ENCODE results near the gene RAMAC. TPM values are rescaled to one million over a fixed set of nuclear protein-coding genes. Genes with fewer than 3 reads are reported as not detected.

Gene RAMAC
- total RNA-seq, 1 donor, result 35.0 TPM

DNA sequence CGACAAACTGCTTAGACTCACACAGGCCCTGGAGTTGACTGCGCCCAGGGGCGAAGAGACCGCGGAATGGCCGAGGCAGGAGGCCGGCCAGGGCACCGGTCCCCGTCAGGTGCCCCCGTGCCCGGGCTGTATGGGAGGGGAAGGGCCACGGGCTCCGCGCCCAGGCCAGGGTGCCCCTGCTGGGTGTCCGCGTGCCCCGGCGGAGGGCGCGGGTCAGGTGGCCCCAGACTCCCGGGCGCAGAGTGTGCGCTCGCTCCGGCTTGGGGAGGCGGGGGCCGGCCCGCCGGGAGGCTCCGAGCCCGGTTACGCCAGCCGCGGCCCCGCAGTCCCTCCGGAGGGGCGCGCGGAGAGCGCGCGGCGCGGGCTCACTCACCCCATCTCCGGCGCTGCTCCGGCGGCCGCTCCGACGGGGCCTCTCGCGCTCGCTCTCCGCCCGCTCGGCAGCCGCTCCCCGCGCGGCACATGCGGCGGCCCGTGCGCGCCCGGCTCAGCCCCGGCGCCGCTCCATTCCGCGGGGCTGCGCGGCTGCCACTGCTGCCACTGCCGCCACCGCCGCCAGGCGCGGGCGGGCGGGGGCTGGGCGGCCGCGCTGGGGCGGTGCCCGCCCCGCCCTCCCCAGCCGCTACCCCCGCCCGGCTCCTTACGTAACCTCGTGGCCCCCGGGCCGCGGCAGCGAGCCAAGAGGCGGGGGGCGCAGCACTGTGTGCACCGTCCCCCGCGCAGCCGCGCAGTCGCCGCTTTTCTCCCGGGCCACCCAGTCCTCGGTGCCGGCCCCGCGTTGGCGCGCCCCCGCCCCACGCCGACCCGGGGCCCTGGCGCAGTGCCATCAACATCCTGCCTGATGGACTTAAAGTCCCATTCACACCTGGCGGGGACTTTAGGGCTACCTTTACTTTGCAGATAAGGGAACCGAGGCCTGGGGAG is 33.6 kb upstream of the RAMAC start, which contains the start of gene HOMER2:
TSS of gene HOMER2 (minus strand) at position 563 of the 924 bp plus-strand sequence. CDS start at position 378, 185 bp downstream.
- peak within 1 kb of the TSS; percentile 21 for H3K4me3 ChIP-seq (ENCODE audit: low read depth, low read length)
- DNase-seq (ENCODE audit: low read depth), result no peak
- TF ChIP-seq, protein P1, sequence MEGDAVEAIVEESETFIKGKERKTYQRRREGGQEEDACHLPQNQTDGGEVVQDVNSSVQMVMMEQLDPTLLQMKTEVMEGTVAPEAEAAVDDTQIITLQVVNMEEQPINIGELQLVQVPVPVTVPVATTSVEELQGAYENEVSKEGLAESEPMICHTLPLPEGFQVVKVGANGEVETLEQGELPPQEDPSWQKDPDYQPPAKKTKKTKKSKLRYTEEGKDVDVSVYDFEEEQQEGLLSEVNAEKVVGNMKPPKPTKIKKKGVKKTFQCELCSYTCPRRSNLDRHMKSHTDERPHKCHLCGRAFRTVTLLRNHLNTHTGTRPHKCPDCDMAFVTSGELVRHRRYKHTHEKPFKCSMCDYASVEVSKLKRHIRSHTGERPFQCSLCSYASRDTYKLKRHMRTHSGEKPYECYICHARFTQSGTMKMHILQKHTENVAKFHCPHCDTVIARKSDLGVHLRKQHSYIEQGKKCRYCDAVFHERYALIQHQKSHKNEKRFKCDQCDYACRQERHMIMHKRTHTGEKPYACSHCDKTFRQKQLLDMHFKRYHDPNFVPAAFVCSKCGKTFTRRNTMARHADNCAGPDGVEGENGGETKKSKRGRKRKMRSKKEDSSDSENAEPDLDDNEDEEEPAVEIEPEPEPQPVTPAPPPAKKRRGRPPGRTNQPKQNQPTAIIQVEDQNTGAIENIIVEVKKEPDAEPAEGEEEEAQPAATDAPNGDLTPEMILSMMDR (IDR thresholded peaks at IDR 0.05; ENCODE audit: insufficient read depth, low read depth, low read length), result no peak

DNA sequence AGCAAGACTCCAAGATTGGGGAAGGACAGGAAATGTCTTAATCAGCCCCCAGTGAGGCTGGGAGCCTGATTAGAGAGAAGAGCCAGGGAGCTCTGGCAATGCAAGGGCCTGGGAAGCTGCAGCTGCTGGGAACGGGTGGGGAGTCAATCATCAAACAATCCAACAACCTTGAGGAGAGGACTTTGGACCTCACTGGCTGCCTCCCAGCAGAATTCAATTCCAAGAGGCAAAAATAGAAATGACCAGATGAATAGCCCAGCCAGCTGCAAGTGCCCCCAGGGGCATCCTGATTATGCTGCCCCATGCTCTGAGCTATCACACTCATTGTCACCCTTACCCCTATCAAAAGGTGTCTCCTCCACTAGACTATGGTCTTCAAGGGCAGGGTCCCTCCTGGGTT is 27.4 kb upstream of the RAMAC start:
- TF ChIP-seq, protein P1 (IDR thresholded peaks at IDR 0.05; ENCODE audit: insufficient read depth, low read depth, low read length), result no peak
- DNase-seq (ENCODE audit: low read depth), result no peak
- no peak overlapping the region for H3K4me3 ChIP-seq (ENCODE audit: low read depth, low read length)

DNA sequence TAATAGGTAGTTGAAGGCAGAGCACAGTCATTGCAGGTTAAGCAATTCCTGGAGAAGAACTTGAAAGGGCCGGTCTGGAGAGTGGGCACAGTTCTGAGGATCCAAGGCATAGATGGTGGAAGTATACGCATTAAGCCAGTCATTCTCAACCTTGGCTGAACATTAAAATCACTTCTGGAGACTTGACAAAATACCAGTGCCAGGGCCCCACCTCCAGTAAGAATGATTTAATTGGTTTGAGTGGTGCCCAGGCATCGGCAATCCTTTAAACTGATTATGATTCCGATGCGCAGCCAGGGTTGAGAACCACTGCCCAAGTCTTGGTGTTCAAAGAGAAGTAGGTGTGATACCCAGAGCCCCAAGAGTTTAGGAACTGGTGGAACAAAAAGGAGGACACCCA is 26.6 kb upstream of the RAMAC start:
- TF ChIP-seq, protein P1 (IDR thresholded peaks at IDR 0.05; ENCODE audit: insufficient read depth, low read depth, low read length), result no peak
- DNase-seq (ENCODE audit: low read depth), result no peak
- H3K4me3 ChIP-seq (ENCODE audit: low read depth, low read length), result no peak overlapping the region

DNA sequence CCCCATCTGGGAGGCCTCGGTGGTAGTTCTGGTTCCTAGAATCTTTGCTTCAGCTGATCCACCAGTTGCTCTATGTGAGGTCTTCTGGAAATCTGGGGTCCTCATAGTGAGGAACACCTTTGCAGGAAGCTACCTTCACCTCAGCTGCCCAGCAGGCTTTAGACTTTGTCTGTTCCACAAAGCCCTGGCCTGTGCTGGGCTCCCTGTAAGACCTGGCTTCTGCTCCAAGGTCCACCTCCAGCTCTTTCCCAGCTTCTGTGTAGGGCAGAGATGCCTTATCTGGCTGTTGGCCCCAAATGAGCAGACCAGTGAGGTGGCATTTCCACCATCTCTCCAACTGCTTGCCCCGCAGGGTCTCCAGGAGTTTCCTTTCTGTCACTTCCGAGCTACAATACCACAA is 25.2 kb upstream of the RAMAC start:
- no peak for DNase-seq (ENCODE audit: low read depth)
- TF ChIP-seq, protein P1 (IDR thresholded peaks at IDR 0.05; ENCODE audit: insufficient read depth, low read depth, low read length), result no peak

DNA sequence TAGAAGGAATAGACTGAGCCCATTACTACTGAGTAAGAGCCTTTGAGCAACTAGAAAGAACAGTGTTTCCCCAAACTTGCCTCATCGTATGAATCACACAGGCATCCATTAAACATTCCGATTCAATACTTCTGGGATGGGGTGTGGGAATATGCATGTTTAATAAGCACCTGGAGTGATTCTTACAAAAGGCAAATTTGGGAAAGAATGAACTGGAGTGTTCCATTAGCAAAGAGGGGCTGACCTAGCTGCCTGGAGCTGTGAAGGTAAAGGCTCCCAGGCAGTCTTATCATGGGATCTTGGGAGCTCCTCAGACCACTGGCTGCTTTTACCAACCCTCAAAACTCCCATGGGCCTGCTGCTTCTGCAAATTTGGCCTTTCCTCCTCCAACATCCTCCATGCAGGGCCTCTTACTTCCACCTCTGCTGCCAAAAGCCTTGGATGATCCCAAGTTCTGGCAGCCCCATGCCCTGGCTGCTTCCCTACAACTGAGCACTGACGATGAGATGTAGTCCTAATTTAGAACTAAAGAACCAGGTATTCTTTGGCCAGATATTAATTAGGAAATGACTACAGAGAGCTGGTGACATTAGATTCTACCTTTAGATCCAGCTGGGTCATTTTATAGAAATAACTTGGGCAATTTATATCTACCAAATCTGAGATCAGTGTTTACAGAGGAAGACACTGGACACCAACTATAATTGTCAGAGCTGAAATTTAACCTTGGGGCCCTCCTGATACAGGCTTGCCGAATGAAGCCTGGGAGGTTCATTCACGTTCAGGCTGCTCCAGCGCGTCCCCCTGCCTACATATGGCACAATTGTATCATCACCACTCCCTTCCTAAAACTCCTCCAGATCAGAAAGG is 22.3 kb upstream of the RAMAC start:
- H3K4me3 ChIP-seq (ENCODE audit: low read depth, low read length), result no peak overlapping the region
- no peak for DNase-seq (ENCODE audit: low read depth)
- TF ChIP-seq, protein P1 (IDR thresholded peaks at IDR 0.05; ENCODE audit: insufficient read depth, low read depth, low read length), result no peak

More for the DNA sequence above, 25.2 kb upstream of the RAMAC start:
- H3K4me3 ChIP-seq (ENCODE audit: low read depth, low read length), result no peak overlapping the region

DNA sequence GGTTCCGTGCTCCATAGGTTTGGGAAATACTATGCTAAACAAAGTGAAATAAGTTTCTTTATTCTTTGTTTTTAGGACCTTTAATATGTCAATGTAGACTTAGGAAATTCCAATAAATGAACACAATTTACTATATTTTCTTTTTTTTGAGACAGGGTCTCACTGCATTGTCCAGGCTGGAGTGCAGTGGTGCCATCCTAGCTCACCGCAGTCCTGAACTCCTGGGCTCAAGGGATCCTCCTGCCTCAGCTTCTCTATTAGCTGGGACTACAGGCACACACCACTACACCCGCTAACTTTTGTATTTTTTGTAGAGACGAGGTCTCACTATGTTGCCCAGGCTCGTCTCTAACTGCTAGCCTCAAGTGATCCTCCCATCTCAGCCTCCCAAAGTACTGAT is 21.1 kb upstream of the RAMAC start:
- TF ChIP-seq, protein P1 (IDR thresholded peaks at IDR 0.05; ENCODE audit: insufficient read depth, low read depth, low read length), result no peak
- no peak overlapping the region for H3K4me3 ChIP-seq (ENCODE audit: low read depth, low read length)
- no peak for DNase-seq (ENCODE audit: low read depth)

All from fibroblast of villous mesenchyme (primary cell).